GM12878 (cell line): ENCODE data around the gene ATF6B. TPM values are rescaled to one million over a fixed set of nuclear protein-coding genes. Genes with fewer than 3 reads are reported as not detected.

Experiments used
- ATAC-seq: fragments of 200-7000 bp; cut with Tn5 transposase; 3 replicates; pipeline ENCODE4 v1.9.1; 2020; ENCODE audit warnings: mild to moderate bottlenecking, moderate library complexity
- BruUV-seq: library from RNA; stranded (reverse); fragments of 400-500 nt; replicated peaks from 2 replicates; lab custom pipeline; 2021; lab: Mats Ljungman, UMichigan
- CTCF ChIA-PET: fragments of 300-600 bp; sonication (Branson Sonifier 250); formaldehyde crosslinking; extraction: SDS; loops from one replicate; lab custom pipeline; 2021; ENCODE audit warnings: inconsistent platforms; lab: Yijun Ruan, JAX
- POLR2A ChIA-PET: fragments of 350-600 bp; formaldehyde crosslinking; extraction: SDS; loops from one replicate; lab custom pipeline; 2021; ENCODE audit warnings: inconsistent platforms; lab: Charles Lee
- RAD21 ChIA-PET: fragments of 300-600 bp; sonication (Branson Sonifier 250); formaldehyde crosslinking; loops from one replicate; lab custom pipeline; 2023; ENCODE audit warnings: antibody characterized with exemption; ENCODE audit not compliant: unreplicated experiment; lab: Charles Lee
- SMC1A ChIA-PET: fragments of 300-600 bp; sonication (Branson Sonifier 250); formaldehyde crosslinking; loops from one replicate; lab custom pipeline; 2023; ENCODE audit not compliant: unreplicated experiment, uncharacterized antibody; lab: Charles Lee
- DNase-seq: peaks from one replicate; pipeline ENCODE4 v3.0.0-alpha.2; 2011; ENCODE audit warnings: low read depth, low spot score
- FAIRE-seq: peaks from 3 replicates; lab custom pipeline; 2011; peaks lifted over from hg19 to GRCh38; lab: Jason Lieb, UNC
- H2AFZ ChIP-seq: 2 replicates; pipeline ENCODE4 v1.6.0; 2011; ENCODE audit warnings: low read depth, low read length, control low read depth; ENCODE audit not compliant: control insufficient read depth
- H3K27ac ChIP-seq: 2 replicates; pipeline ENCODE4 v1.5.1; 2011; ENCODE audit warnings: control low read depth; ENCODE audit not compliant: control insufficient read depth, insufficient read depth
- H3K27me3 ChIP-seq, 2 experiments: replicated peaks in 1 of 2; 2 replicates each; pipeline versions ENCODE4 v1.6.0 to v1.6.1; 2011; ENCODE audit warnings: low read length in 1 of 2; ENCODE audit not compliant: control insufficient read depth in 2 of 2, insufficient read depth in 2 of 2
- H3K36me3 ChIP-seq, 2 experiments: 2 replicates each; pipeline ENCODE4 v1.5.1; 2011; ENCODE audit warnings: low read length in 1 of 2; ENCODE audit not compliant: control insufficient read depth in 2 of 2, insufficient read depth in 2 of 2
- H3K4me1 ChIP-seq: 2 replicates; pipeline ENCODE4 v1.6.1; 2011; ENCODE audit warnings: mild to moderate bottlenecking, low read length, moderate library complexity, mixed read lengths; ENCODE audit not compliant: control insufficient read depth, insufficient read depth
- H3K4me2 ChIP-seq: 2 replicates; pipeline ENCODE4 v1.6.0; 2011; ENCODE audit warnings: control low read depth; ENCODE audit not compliant: control insufficient read depth, insufficient read depth
- H3K4me3 ChIP-seq: fragments of 200-600 bp; sonication (generic); 2 replicates; pipeline ENCODE4 v1.5.1; 2016
- H3K79me2 ChIP-seq: 2 replicates; pipeline ENCODE4 v1.6.0; 2011; ENCODE audit warnings: low read length; ENCODE audit not compliant: control insufficient read depth, insufficient read depth
- H3K9ac ChIP-seq: 2 replicates; pipeline ENCODE4 v1.8.0; 2011; ENCODE audit warnings: low read length, control low read depth, mixed read lengths; ENCODE audit not compliant: control insufficient read depth, insufficient read depth
- H3K9me3 ChIP-seq: replicated peaks from 3 replicates; pipeline ENCODE4 v1.5.1; 2011; ENCODE audit warnings: mild to moderate bottlenecking, low read length; ENCODE audit not compliant: control insufficient read depth, insufficient read depth
- H4K20me1 ChIP-seq: 2 replicates; pipeline ENCODE4 v1.6.0; 2011; ENCODE audit not compliant: control insufficient read depth, insufficient read depth
- FOXM1 ChIP-seq: IDR thresholded peaks from 2 replicates; pipeline ENCODE4 v1.6.1; 2012; ENCODE audit warnings: low read depth, mild to moderate bottlenecking, inconsistent platforms, low read length, moderate library complexity
- HDAC6 ChIP-seq: fragments of 200-600 bp; sonication (generic); IDR thresholded peaks from one replicate; pipeline ENCODE4 v1.8.0; 2017; ENCODE audit warnings: antibody characterized with exemption; ENCODE audit not compliant: unreplicated experiment
- IKZF2 ChIP-seq, 2 experiments: fragments of 450-650 bp; IDR thresholded peaks; 2 replicates each; pipeline ENCODE4 v1.6.1; 2017; ENCODE audit warnings: mild to moderate bottlenecking in 2 of 2, moderate library complexity in 2 of 2
- MTA3 ChIP-seq: IDR thresholded peaks from 2 replicates; pipeline ENCODE4 v1.6.1; 2012; ENCODE audit warnings: low read length, inconsistent platforms, borderline replicate concordance
- POLR2AphosphoS5 ChIP-seq: IDR thresholded peaks from 2 replicates; pipeline ENCODE4 v1.6.1; 2011; ENCODE audit warnings: mild to moderate bottlenecking, low read length, inconsistent platforms
- RAD51 ChIP-seq: fragments of 450-650 bp; IDR thresholded peaks from 2 replicates; pipeline ENCODE4 v1.6.1; 2016; ENCODE audit warnings: moderate library complexity, mild to moderate bottlenecking, inconsistent platforms
- RBBP5 ChIP-seq: fragments of 200-600 bp; sonication (generic); conservative IDR thresholded peaks from 2 replicates; pipeline ENCODE4 v1.6.1; 2016
- SMAD5 ChIP-seq: IDR thresholded peaks from 2 replicates; pipeline ENCODE4 v1.6.1; 2016; ENCODE audit warnings: antibody characterized with exemption, low read depth
- SP1 ChIP-seq: IDR thresholded peaks from one replicate; pipeline ENCODE4 v1.6.1; 2011; ENCODE audit warnings: low read depth, low read length
- ZNF207 ChIP-seq: fragments of 450-650 bp; IDR thresholded peaks from 2 replicates; pipeline ENCODE4 v1.6.1; 2014; ENCODE audit warnings: antibody characterized with exemption, mild to moderate bottlenecking, borderline replicate concordance
- ZNF384 ChIP-seq: IDR thresholded peaks from 2 replicates; pipeline ENCODE4 v1.6.1; 2012; ENCODE audit warnings: low read depth, mild to moderate bottlenecking, low read length, improper control_type of control experiment, borderline replicate concordance
- WGBS: methylation state at CpG from one replicate; pipeline ENCODE4 v1.1.6; 2016; ENCODE audit warnings: low lambda C conversion rate; ENCODE audit not compliant: insufficient replicate concordance, insufficient coverage; ENCODE audit errors: missing lambda C conversion rate; 5-methylcytosine and 5-hydroxymethylcytosine counted together
- in situ Hi-C: fragments of 300-500 bp; cut with MboI; formaldehyde crosslinking; loops from 9 replicates; pipeline ENCODE4 v1.14.3; 2018; ENCODE audit warnings: mixed read lengths
- intact Hi-C: fragments of 100-400 bp; cut with micrococcal nuclease; formaldehyde crosslinking; loops from one replicate; pipeline ENCODE4 v1.14.2; 2022; ENCODE audit not compliant: unreplicated experiment
- polyA plus RNA-seq, 11 experiments: library from polyadenylated mRNA; depleted of rRNA in 4 of 11; unstranded in 6 of 11; stranded (reverse) in 5 of 11; fragments of >200 nt; fragmentation: Nextera tagmentation in 4 of 11; fragmentation: Illumina TruSeq in 1 of 11; extraction: Ambion mirVana in 4 of 11; extraction: Trizol in 1 of 11; gene quantifications; 1 replicate in 1 of 11; 2 replicates in 10 of 11; pipeline versions ENCODE4 v1.2.1 to v1.2.3, GENCODE V29; 2011 to 2016; ENCODE audit warnings: inconsistent platforms in 2 of 11, missing spikeins in 2 of 11, low read depth in 1 of 11
- total RNA-seq, 4 experiments: library from RNA; depleted of rRNA in 3 of 4; stranded (reverse); fragments of >200 nt in 3 of 4; fragmentation: Illumina TruSeq in 1 of 4; extraction: Trizol in 1 of 4; gene quantifications; 2 replicates each; pipeline versions ENCODE4 v1.2.1 to v1.2.3, GENCODE V29; 2013 to 2021
- TF ChIP-seq, protein P1 (sequence below): fragments of 450-650 bp; IDR thresholded peaks from 2 replicates; pipeline ENCODE4 v1.6.1; 2018; ENCODE audit warnings: mild to moderate bottlenecking, low read depth, moderate library complexity; ENCODE audit not compliant: partially characterized antibody
- TF ChIP-seq, protein P2 (sequence below): IDR thresholded peaks from 2 replicates; pipeline ENCODE4 v1.6.1; 2012; ENCODE audit warnings: low read depth, low read length, improper control_type of control experiment
- TF ChIP-seq, protein P3 (sequence below): IDR thresholded peaks from 2 replicates; pipeline ENCODE4 v1.6.1; 2011; ENCODE audit warnings: borderline replicate concordance, low read depth, mild to moderate bottlenecking, moderate library complexity, low read length; ENCODE audit not compliant: insufficient read depth, poor library complexity, severe bottlenecking

ATF6B gene
- total and polyA plus RNA-seq, 10 of the 15 experiments (the other 5 are each of a cell fraction or from before 2014, with no cell fraction given): 13.6 to 83.9 (median 44.0) TPM

DNA sequence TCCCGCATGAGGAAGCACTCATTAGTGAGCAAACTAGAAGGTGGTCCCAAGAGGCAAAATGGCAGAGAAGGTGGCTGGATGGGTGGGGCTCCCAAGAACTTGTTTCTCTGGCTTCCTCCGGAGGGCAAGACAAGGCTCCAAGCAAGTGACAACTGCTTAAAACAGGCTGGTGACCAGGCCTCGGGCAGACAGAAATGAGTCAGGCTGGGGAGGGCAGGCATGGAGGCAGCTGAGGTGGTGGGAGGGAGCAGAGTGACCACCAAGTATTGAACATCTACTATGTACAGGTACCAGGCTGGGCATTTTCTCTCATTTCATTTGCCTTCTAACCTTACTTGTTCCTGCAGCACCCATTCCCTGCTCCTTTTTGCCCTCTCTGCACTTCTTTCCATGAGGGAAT, 52.3 kb downstream of the ATF6B start:
- in situ Hi-C loops (no loop called here), intact Hi-C loops (no loop called here)
- FAIRE-seq (no peak), ATAC-seq (no peak), DNase-seq (no peak)
- CTCF ChIA-PET: interaction anchor here (0.6 kb wide), 1 partner anchor 1988 kb away, joined by 3 read pairs; no protein-coding TSS in a partner anchor
- Histone ChIP-seq H3K36me3 (no peaks in the 10 kb centered on the region), H3K27me3 (peaks cover 0 to 4% of the 10 kb centered on the region in 2 experiments; a peak in 3 of 4 replicates), H3K4me2 (no peak overlapping the region), H3K4me1 (no peaks in the 10 kb centered on the region), H3K27ac (no peak overlapping the region), H3K4me3 (no peak overlapping the region), H4K20me1 (no peaks in the 10 kb centered on the region), H2AFZ (no peak overlapping the region), H3K9ac (no peak overlapping the region), H3K79me2 (no peaks in the 10 kb centered on the region), H3K9me3 (no peaks in the 10 kb centered on the region)
- RAD21 ChIA-PET: no interaction called here
- TF ChIP-seq, protein P1, sequence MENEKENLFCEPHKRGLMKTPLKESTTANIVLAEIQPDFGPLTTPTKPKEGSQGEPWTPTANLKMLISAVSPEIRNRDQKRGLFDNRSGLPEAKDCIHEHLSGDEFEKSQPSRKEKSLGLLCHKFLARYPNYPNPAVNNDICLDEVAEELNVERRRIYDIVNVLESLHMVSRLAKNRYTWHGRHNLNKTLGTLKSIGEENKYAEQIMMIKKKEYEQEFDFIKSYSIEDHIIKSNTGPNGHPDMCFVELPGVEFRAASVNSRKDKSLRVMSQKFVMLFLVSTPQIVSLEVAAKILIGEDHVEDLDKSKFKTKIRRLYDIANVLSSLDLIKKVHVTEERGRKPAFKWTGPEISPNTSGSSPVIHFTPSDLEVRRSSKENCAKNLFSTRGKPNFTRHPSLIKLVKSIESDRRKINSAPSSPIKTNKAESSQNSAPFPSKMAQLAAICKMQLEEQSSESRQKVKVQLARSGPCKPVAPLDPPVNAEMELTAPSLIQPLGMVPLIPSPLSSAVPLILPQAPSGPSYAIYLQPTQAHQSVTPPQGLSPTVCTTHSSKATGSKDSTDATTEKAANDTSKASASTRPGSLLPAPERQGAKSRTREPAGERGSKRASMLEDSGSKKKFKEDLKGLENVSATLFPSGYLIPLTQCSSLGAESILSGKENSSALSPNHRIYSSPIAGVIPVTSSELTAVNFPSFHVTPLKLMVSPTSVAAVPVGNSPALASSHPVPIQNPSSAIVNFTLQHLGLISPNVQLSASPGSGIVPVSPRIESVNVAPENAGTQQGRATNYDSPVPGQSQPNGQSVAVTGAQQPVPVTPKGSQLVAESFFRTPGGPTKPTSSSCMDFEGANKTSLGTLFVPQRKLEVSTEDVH: no peak
- no peak for TF ChIP-seq ZNF384
- TF ChIP-seq, protein P2, sequence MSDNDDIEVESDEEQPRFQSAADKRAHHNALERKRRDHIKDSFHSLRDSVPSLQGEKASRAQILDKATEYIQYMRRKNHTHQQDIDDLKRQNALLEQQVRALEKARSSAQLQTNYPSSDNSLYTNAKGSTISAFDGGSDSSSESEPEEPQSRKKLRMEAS: no peak
- TF ChIP-seq RAD51: no peak
- no peak for TF ChIP-seq SP1
- TF ChIP-seq, protein P3, sequence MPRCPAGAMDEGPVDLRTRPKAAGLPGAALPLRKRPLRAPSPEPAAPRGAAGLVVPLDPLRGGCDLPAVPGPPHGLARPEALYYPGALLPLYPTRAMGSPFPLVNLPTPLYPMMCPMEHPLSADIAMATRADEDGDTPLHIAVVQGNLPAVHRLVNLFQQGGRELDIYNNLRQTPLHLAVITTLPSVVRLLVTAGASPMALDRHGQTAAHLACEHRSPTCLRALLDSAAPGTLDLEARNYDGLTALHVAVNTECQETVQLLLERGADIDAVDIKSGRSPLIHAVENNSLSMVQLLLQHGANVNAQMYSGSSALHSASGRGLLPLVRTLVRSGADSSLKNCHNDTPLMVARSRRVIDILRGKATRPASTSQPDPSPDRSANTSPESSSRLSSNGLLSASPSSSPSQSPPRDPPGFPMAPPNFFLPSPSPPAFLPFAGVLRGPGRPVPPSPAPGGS: no peak
- no peak for TF ChIP-seq IKZF2 (IDR thresholded peaks at IDR 0.05)
- no peak for TF ChIP-seq POLR2AphosphoS5
- TF ChIP-seq MTA3: no peak
- TF ChIP-seq HDAC6: no peak
- TF ChIP-seq RBBP5: no peak
- no peak for TF ChIP-seq ZNF207
- no peak for TF ChIP-seq SMAD5
- no peak for TF ChIP-seq FOXM1
- POLR2A ChIA-PET: interaction anchor here (0.6 kb wide), 1 partner anchor 59 kb away, joined by 5 read pairs; no protein-coding TSS in a partner anchor
- no TSS peak for BruUV-seq
- SMC1A ChIA-PET: no interaction called here
- 36% methylated on average over 3 of the region's 3 CpGs for WGBS
